OCI-LY3 (cell line): ENCODE results near the gene NDUFS6.

Experiments
- CTCF ChIP-seq: fragments of 200-600, 300-600 bp; sonication (generic); IDR thresholded peaks from 2 replicates; pipeline ENCODE4 v1.5.1; 2014; ENCODE audit warnings: antibody characterized with exemption, low read length, low read depth
- EZH2phosphoT487 ChIP-seq: fragments of 200-600 bp; shearing (Covaris generic); IDR thresholded peaks from 2 replicates; pipeline ENCODE4 v1.6.1; 2018; ENCODE audit warnings: antibody characterized with exemption, mixed run types, low read depth

GRCh38 chr5:1824109-1824821, 23.1 kb downstream of the NDUFS6 start:
- TF ChIP-seq CTCF (no peak), EZH2phosphoT487 (no peak)
